ENCODE results near the gene EPHA8. TPM values are rescaled to one million over a fixed set of nuclear protein-coding genes. Genes with fewer than 3 reads are reported as not detected.

Gene EPHA8
- total and polyA plus RNA-seq, 5 donors = not detected

DNA sequence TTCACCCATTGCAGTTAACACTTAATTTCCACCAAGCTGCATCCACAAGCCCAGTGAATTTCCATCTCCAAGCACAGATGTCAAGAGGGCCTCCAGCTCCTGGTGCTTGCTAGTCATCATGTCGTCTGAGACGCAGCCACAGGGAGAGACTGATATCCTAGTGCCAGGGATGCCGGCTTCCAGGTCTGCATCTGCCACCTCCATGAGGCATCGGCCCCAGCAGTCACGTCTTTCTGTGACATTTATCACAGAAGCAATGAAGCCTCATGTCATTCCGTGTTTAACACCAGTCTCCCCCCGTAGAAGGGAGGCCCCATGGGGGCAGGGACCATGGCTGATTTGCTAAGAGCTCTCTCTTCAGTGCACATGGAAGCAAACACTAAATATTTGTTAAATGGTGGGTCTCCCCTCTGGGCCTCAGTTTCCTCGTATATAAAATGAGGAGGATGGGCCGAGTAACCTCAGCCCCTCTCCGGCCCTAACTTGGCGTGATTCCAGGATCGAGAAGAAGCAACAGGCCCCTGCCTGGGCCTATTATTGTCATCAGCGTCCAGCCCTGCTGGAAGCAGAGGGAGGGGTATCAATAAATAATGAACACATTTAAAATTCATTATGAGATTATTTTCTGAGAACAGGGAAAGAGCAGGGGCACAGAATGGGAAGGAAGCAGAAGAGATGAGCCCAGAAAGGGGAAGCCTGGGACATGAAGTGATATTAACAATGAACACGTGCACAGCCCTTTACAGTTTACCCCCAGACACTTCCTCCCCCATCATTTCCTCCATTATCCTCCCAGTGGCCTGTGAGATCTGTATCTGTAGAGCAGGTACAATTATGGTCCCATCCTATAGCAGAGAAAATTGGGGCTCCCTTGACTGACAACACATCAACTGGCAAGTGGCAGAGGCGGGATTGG, 88.9 kb downstream of the EPHA8 start:
- no peaks in the 10 kb centered on the region for H3K27me3 ChIP-seq (ENCODE audit: control insufficient read depth, insufficient read depth)
- H3K9me3 ChIP-seq (ENCODE audit: control insufficient read depth, low read length) = no peaks in the 10 kb centered on the region
- DNase-seq (no peak), ATAC-seq (peak; percentile 41 to 57)
- H3K4me3 ChIP-seq (ENCODE audit: low read length) = no peak overlapping the region
- 61% methylated on average over 15 of the region's 15 CpGs for WGBS
- intact Hi-C loops (cut with DNase I) = no loop called here
- H3K4me1 ChIP-seq (ENCODE audit: control insufficient read depth, insufficient read depth, low read length) = no peaks in the 10 kb centered on the region
- no peak overlapping the region for H3K27ac ChIP-seq (ENCODE audit: low read length)

- Histone ChIP-seq H3K4me1 (ENCODE audit: control insufficient read depth, insufficient read depth, low read length) (no peaks in the 10 kb centered on the region), H3K9me3 (ENCODE audit: control insufficient read depth, low read length) (no peaks in the 10 kb centered on the region), H3K4me3 (ENCODE audit: low read length) (no peak within 1 kb of the TSS), H3K27me3 (ENCODE audit: control insufficient read depth, insufficient read depth) (no peaks in the 10 kb centered on the region), H3K27ac (ENCODE audit: low read length) (peak within 1 kb of the TSS; percentile 8)
- intact Hi-C loops (cut with DNase I) = no loop called here
- DNase-seq = peak; percentile 60 to 85 (median 80)
- 73% methylated on average over 13 of the region's 13 CpGs for WGBS
- ATAC-seq = peak; percentile 76 to 81
Measured at GRCh38 chr1:22652881-22653316, 89.6 kb downstream of the EPHA8 start, which contains the start of gene C1QB. Gene C1QB, plus strand, starts transcription at chr1:22653236. Its CDS starts 6,227 bp downstream, at chr1:22659463.

Small RNAs within 50 kb of the gene (microRNA-seq; reads per million reads assigned to microRNA genes)
- 0 reads per million in 2 donors for gene MIR6127

Other genes with a start within 250 kb of the EPHA8 start
- 10 to 100 TPM; 10.7 to 17.7 (median 14.9) TPM for gene ZBTB40, start 111.6 kb upstream of the EPHA8 start, total RNA-seq
- 5.3 TPM for gene ZBTB40, start 111.6 kb upstream of the EPHA8 start, polyA plus RNA-seq
- 100 to 1,000 TPM in 3 of 4 donors, 10 to 100 TPM in 1; 80.5 to 156 (median 127) TPM for gene C1QA, start 73.1 kb downstream of the EPHA8 start, total RNA-seq
- 51.4 TPM for gene C1QA, start 73.1 kb downstream of the EPHA8 start, polyA plus RNA-seq
- 100 to 1,000 TPM in 3 of 4 donors, 10 to 100 TPM in 1; 96.3 to 196 (median 125) TPM for gene C1QC, start 80.1 kb downstream of the EPHA8 start, total RNA-seq
- 32.7 TPM for gene C1QC, start 80.1 kb downstream of the EPHA8 start, polyA plus RNA-seq
- gene C1QB, start 89.7 kb downstream of the EPHA8 start, total RNA-seq = 100 to 1,000 TPM; 129 to 244 (median 166) TPM
- gene C1QB, start 89.7 kb downstream of the EPHA8 start, polyA plus RNA-seq = 53.5 TPM
- 1 to 10 TPM; 2.0 to 7.7 (median 3.9) TPM for gene EPHB2, start 147.3 kb downstream of the EPHA8 start, total RNA-seq
- gene EPHB2, start 147.3 kb downstream of the EPHA8 start, polyA plus RNA-seq = 1.2 TPM